ENCODE measurements around the gene CHAT.

Gene CHAT

GRCh38 chr10:49579621-49580020 is 34.2 kb upstream of the CHAT start:
- Histone ChIP-seq H3K4me1 (ENCODE audit: control insufficient read depth in 2 of 2, insufficient read depth in 2 of 2, low read length in 2 of 2) (no peaks in the 10 kb centered on the region), H3K9ac (ENCODE audit: low read depth in 1 of 2, low read length in 2 of 2) (no peak overlapping the region), H3K9me3 (ENCODE audit: control insufficient read depth in 2 of 2, low read length in 2 of 2) (no peaks in the 10 kb centered on the region), H3K27ac (ENCODE audit: low read depth in 2 of 2, low read length in 2 of 2) (no peak overlapping the region), H3K36me3 (ENCODE audit: control insufficient read depth in 2 of 2, insufficient read depth in 2 of 2, low read length in 2 of 2) (no peaks in the 10 kb centered on the region), H3K27me3 (ENCODE audit: control insufficient read depth in 2 of 2, insufficient read depth in 2 of 2, low read length in 2 of 2) (peaks cover 0 to 3% of the 10 kb centered on the region in 2 donors), H3K4me3 (ENCODE audit: low read length in 2 of 2) (no peak overlapping the region)

GRCh38 chr10:49585387-49585786 is 28.4 kb upstream of the CHAT start:
- no peaks in the 10 kb centered on the region for H3K36me3 ChIP-seq (ENCODE audit: control insufficient read depth in 2 of 2, insufficient read depth in 2 of 2, low read length in 2 of 2)
- H3K9me3 ChIP-seq (ENCODE audit: control insufficient read depth in 2 of 2, low read length in 2 of 2): no peaks in the 10 kb centered on the region
- peaks cover 0 to 3% of the 10 kb centered on the region in 2 donors for H3K27me3 ChIP-seq (ENCODE audit: control insufficient read depth in 2 of 2, insufficient read depth in 2 of 2, low read length in 2 of 2)
- H3K9ac ChIP-seq (ENCODE audit: low read depth in 1 of 2, low read length in 2 of 2): no peak overlapping the region
- H3K4me1 ChIP-seq (ENCODE audit: control insufficient read depth in 2 of 2, insufficient read depth in 2 of 2, low read length in 2 of 2): no peaks in the 10 kb centered on the region
- H3K27ac ChIP-seq (ENCODE audit: low read depth in 2 of 2, low read length in 2 of 2): no peak overlapping the region
- H3K4me3 ChIP-seq (ENCODE audit: low read length in 2 of 2): no peak overlapping the region

GRCh38 chr10:49587981-49588380 is 25.9 kb upstream of the CHAT start:
- Histone ChIP-seq H3K4me3 (ENCODE audit: low read length in 2 of 2) (no peak overlapping the region), H3K27ac (ENCODE audit: low read depth in 2 of 2, low read length in 2 of 2) (no peak overlapping the region), H3K4me1 (ENCODE audit: control insufficient read depth in 2 of 2, insufficient read depth in 2 of 2, low read length in 2 of 2) (no peaks in the 10 kb centered on the region), H3K9ac (ENCODE audit: low read depth in 1 of 2, low read length in 2 of 2) (no peak overlapping the region), H3K27me3 (ENCODE audit: control insufficient read depth in 2 of 2, insufficient read depth in 2 of 2, low read length in 2 of 2) (peaks cover 0 to 3% of the 10 kb centered on the region in 2 donors), H3K9me3 (ENCODE audit: control insufficient read depth in 2 of 2, low read length in 2 of 2) (no peaks in the 10 kb centered on the region), H3K36me3 (ENCODE audit: control insufficient read depth in 2 of 2, insufficient read depth in 2 of 2, low read length in 2 of 2) (no peaks in the 10 kb centered on the region)

GRCh38 chr10:49592726-49593563 is 20.9 kb upstream of the CHAT start:
- no peaks in the 10 kb centered on the region for H3K36me3 ChIP-seq (ENCODE audit: control insufficient read depth in 2 of 2, insufficient read depth in 2 of 2, low read length in 2 of 2)
- H3K4me3 ChIP-seq (ENCODE audit: low read length in 2 of 2): no peak overlapping the region
- no peak overlapping the region for H3K9ac ChIP-seq (ENCODE audit: low read depth in 1 of 2, low read length in 2 of 2)
- H3K9me3 ChIP-seq (ENCODE audit: control insufficient read depth in 2 of 2, low read length in 2 of 2): no peaks in the 10 kb centered on the region
- no peak overlapping the region for H3K27ac ChIP-seq (ENCODE audit: low read depth in 2 of 2, low read length in 2 of 2)
- no peaks in the 10 kb centered on the region for H3K4me1 ChIP-seq (ENCODE audit: control insufficient read depth in 2 of 2, insufficient read depth in 2 of 2, low read length in 2 of 2)
- H3K27me3 ChIP-seq (ENCODE audit: control insufficient read depth in 2 of 2, insufficient read depth in 2 of 2, low read length in 2 of 2): peaks cover 0 to 3% of the 10 kb centered on the region in 2 donors

GRCh38 chr10:49593564-49593875 is 20.3 kb upstream of the CHAT start:
- H3K36me3 ChIP-seq (ENCODE audit: control insufficient read depth in 2 of 2, insufficient read depth in 2 of 2, low read length in 2 of 2): no peaks in the 10 kb centered on the region
- H3K27ac ChIP-seq (ENCODE audit: low read depth in 2 of 2, low read length in 2 of 2): no peak overlapping the region
- H3K9me3 ChIP-seq (ENCODE audit: control insufficient read depth in 2 of 2, low read length in 2 of 2): no peaks in the 10 kb centered on the region
- H3K27me3 ChIP-seq (ENCODE audit: control insufficient read depth in 2 of 2, insufficient read depth in 2 of 2, low read length in 2 of 2): peaks cover 0 to 3% of the 10 kb centered on the region in 2 donors
- no peaks in the 10 kb centered on the region for H3K4me1 ChIP-seq (ENCODE audit: control insufficient read depth in 2 of 2, insufficient read depth in 2 of 2, low read length in 2 of 2)
- no peak overlapping the region for H3K9ac ChIP-seq (ENCODE audit: low read depth in 1 of 2, low read length in 2 of 2)
- no peak overlapping the region for H3K4me3 ChIP-seq (ENCODE audit: low read length in 2 of 2)

- Histone ChIP-seq H3K4me3 (ENCODE audit: low read length in 2 of 2) (no peak overlapping the region), H3K9ac (ENCODE audit: low read depth in 1 of 2, low read length in 2 of 2) (no peak overlapping the region)
These were observed 19.8 kb upstream of the CHAT start for GRCh38 chr10:49593998-49594397.

GRCh38 chr10:49594594-49594993 is 19.2 kb upstream of the CHAT start:
- Histone ChIP-seq H3K27me3 (ENCODE audit: control insufficient read depth in 2 of 2, insufficient read depth in 2 of 2, low read length in 2 of 2) (peaks cover 0 to 3% of the 10 kb centered on the region in 2 donors), H3K9ac (ENCODE audit: low read depth in 1 of 2, low read length in 2 of 2) (no peak overlapping the region), H3K4me1 (ENCODE audit: control insufficient read depth in 2 of 2, insufficient read depth in 2 of 2, low read length in 2 of 2) (no peaks in the 10 kb centered on the region), H3K9me3 (ENCODE audit: control insufficient read depth in 2 of 2, low read length in 2 of 2) (no peaks in the 10 kb centered on the region), H3K4me3 (ENCODE audit: low read length in 2 of 2) (no peak overlapping the region), H3K27ac (ENCODE audit: low read depth in 2 of 2, low read length in 2 of 2) (no peak overlapping the region), H3K36me3 (ENCODE audit: control insufficient read depth in 2 of 2, insufficient read depth in 2 of 2, low read length in 2 of 2) (no peaks in the 10 kb centered on the region)

More at GRCh38 chr10:49593998-49594397, 19.8 kb upstream of the CHAT start:
- Histone ChIP-seq H3K27me3 (ENCODE audit: control insufficient read depth in 2 of 2, insufficient read depth in 2 of 2, low read length in 2 of 2) (peaks cover 0 to 3% of the 10 kb centered on the region in 2 donors), H3K4me1 (ENCODE audit: control insufficient read depth in 2 of 2, insufficient read depth in 2 of 2, low read length in 2 of 2) (no peaks in the 10 kb centered on the region), H3K27ac (ENCODE audit: low read depth in 2 of 2, low read length in 2 of 2) (no peak overlapping the region), H3K36me3 (ENCODE audit: control insufficient read depth in 2 of 2, insufficient read depth in 2 of 2, low read length in 2 of 2) (no peaks in the 10 kb centered on the region), H3K9me3 (ENCODE audit: control insufficient read depth in 2 of 2, low read length in 2 of 2) (no peaks in the 10 kb centered on the region)

- Histone ChIP-seq H3K27ac (ENCODE audit: low read depth in 2 of 2, low read length in 2 of 2) (no peak overlapping the region), H3K4me3 (ENCODE audit: low read length in 2 of 2) (no peak overlapping the region), H3K4me1 (ENCODE audit: control insufficient read depth in 2 of 2, insufficient read depth in 2 of 2, low read length in 2 of 2) (no peaks in the 10 kb centered on the region), H3K27me3 (ENCODE audit: control insufficient read depth in 2 of 2, insufficient read depth in 2 of 2, low read length in 2 of 2) (peaks cover 0 to 3% of the 10 kb centered on the region in 2 donors), H3K36me3 (ENCODE audit: control insufficient read depth in 2 of 2, insufficient read depth in 2 of 2, low read length in 2 of 2) (no peaks in the 10 kb centered on the region), H3K9ac (ENCODE audit: low read depth in 1 of 2, low read length in 2 of 2) (no peak overlapping the region), H3K9me3 (ENCODE audit: control insufficient read depth in 2 of 2, low read length in 2 of 2) (no peaks in the 10 kb centered on the region)
These were observed 18.7 kb upstream of the CHAT start for GRCh38 chr10:49595003-49595712.

GRCh38 chr10:49595713-49596492 is 17.9 kb upstream of the CHAT start:
- Histone ChIP-seq H3K4me1 (ENCODE audit: control insufficient read depth in 2 of 2, insufficient read depth in 2 of 2, low read length in 2 of 2) (no peaks in the 10 kb centered on the region), H3K36me3 (ENCODE audit: control insufficient read depth in 2 of 2, insufficient read depth in 2 of 2, low read length in 2 of 2) (no peaks in the 10 kb centered on the region), H3K9me3 (ENCODE audit: control insufficient read depth in 2 of 2, low read length in 2 of 2) (no peaks in the 10 kb centered on the region), H3K27me3 (ENCODE audit: control insufficient read depth in 2 of 2, insufficient read depth in 2 of 2, low read length in 2 of 2) (peaks cover 0 to 3% of the 10 kb centered on the region in 2 donors), H3K9ac (ENCODE audit: low read depth in 1 of 2, low read length in 2 of 2) (no peak overlapping the region), H3K27ac (ENCODE audit: low read depth in 2 of 2, low read length in 2 of 2) (no peak overlapping the region), H3K4me3 (ENCODE audit: low read length in 2 of 2) (no peak overlapping the region)

- Histone ChIP-seq H3K9ac (ENCODE audit: low read depth in 1 of 2, low read length in 2 of 2) (no peak overlapping the region), H3K27ac (ENCODE audit: low read depth in 2 of 2, low read length in 2 of 2) (no peak overlapping the region), H3K36me3 (ENCODE audit: control insufficient read depth in 2 of 2, insufficient read depth in 2 of 2, low read length in 2 of 2) (no peaks in the 10 kb centered on the region), H3K27me3 (ENCODE audit: control insufficient read depth in 2 of 2, insufficient read depth in 2 of 2, low read length in 2 of 2) (peaks cover 0 to 3% of the 10 kb centered on the region in 2 donors), H3K4me1 (ENCODE audit: control insufficient read depth in 2 of 2, insufficient read depth in 2 of 2, low read length in 2 of 2) (no peaks in the 10 kb centered on the region), H3K9me3 (ENCODE audit: control insufficient read depth in 2 of 2, low read length in 2 of 2) (no peaks in the 10 kb centered on the region), H3K4me3 (ENCODE audit: low read length in 2 of 2) (no peak overlapping the region)
These were observed 17.4 kb upstream of the CHAT start for GRCh38 chr10:49596493-49596809.
